Measurements from ENCODE around the gene EPHA6. TPM values are rescaled to one million over a fixed set of nuclear protein-coding genes. Genes with fewer than 3 reads are reported as not detected.
"Not testable (repeated sequence)": the region's sequence is repeated elsewhere in the genome, so short reads cannot be mapped to it uniquely, and the experiment has no call there.

The EPHA6 gene
- total RNA-seq, 1 donor from 2014 or later = not detected

- DNase-seq (ENCODE audit: low read depth) = no peak
- Histone ChIP-seq H3K4me3 (ENCODE audit: low read depth, low read length) (no peak overlapping the region), H3K36me3 (ENCODE audit: control insufficient read depth, insufficient read depth, low read length) (no peaks in the 10 kb centered on the region), H3K27me3 (ENCODE audit: control insufficient read depth, insufficient read depth, low read length) (no peaks in the 10 kb centered on the region)
- no peak for TF ChIP-seq CTCF (IDR thresholded peaks at IDR 0.05; ENCODE audit: insufficient read depth, low read length, poor library complexity, severe bottlenecking)
Measured at GRCh38 chr3:96869316-96869715, 54.9 kb downstream of the EPHA6 start.

- H3K27me3 ChIP-seq (ENCODE audit: control insufficient read depth, insufficient read depth, low read length) = no peaks in the 10 kb centered on the region
Measured at GRCh38 chr3:96877510-96877909, 63.1 kb downstream of the EPHA6 start.

GRCh38 chr3:96900031-96900430, 85.6 kb downstream of the EPHA6 start:
- TF ChIP-seq CTCF (IDR thresholded peaks at IDR 0.05; ENCODE audit: insufficient read depth, low read length, poor library complexity, severe bottlenecking) = no peak
- Histone ChIP-seq H3K36me3 (ENCODE audit: control insufficient read depth, insufficient read depth, low read length) (no peaks in the 10 kb centered on the region), H3K4me3 (ENCODE audit: low read depth, low read length) (no peak overlapping the region), H3K27me3 (ENCODE audit: control insufficient read depth, insufficient read depth, low read length) (no peaks in the 10 kb centered on the region)
- DNase-seq (ENCODE audit: low read depth) = no peak

More at GRCh38 chr3:96877510-96877909, 63.1 kb downstream of the EPHA6 start:
- TF ChIP-seq CTCF (IDR thresholded peaks at IDR 0.05; ENCODE audit: insufficient read depth, low read length, poor library complexity, severe bottlenecking) = no peak
- no peak for DNase-seq (ENCODE audit: low read depth)
- no peak overlapping the region for H3K4me3 ChIP-seq (ENCODE audit: low read depth, low read length)
- H3K36me3 ChIP-seq (ENCODE audit: control insufficient read depth, insufficient read depth, low read length) = no peaks in the 10 kb centered on the region

GRCh38 chr3:96900566-96900965, 86.2 kb downstream of the EPHA6 start:
- Histone ChIP-seq H3K4me3 (ENCODE audit: low read depth, low read length) (no peak overlapping the region), H3K36me3 (ENCODE audit: control insufficient read depth, insufficient read depth, low read length) (no peaks in the 10 kb centered on the region), H3K27me3 (ENCODE audit: control insufficient read depth, insufficient read depth, low read length) (no peaks in the 10 kb centered on the region)
- no peak for DNase-seq (ENCODE audit: low read depth)
- TF ChIP-seq CTCF (IDR thresholded peaks at IDR 0.05; ENCODE audit: insufficient read depth, low read length, poor library complexity, severe bottlenecking) = no peak

- no peak for DNase-seq (ENCODE audit: low read depth)
- no peak for TF ChIP-seq CTCF (IDR thresholded peaks at IDR 0.05; ENCODE audit: insufficient read depth, low read length, poor library complexity, severe bottlenecking)
- Histone ChIP-seq H3K36me3 (ENCODE audit: control insufficient read depth, insufficient read depth, low read length) (no peaks in the 10 kb centered on the region), H3K27me3 (ENCODE audit: control insufficient read depth, insufficient read depth, low read length) (no peaks in the 10 kb centered on the region), H3K4me3 (ENCODE audit: low read depth, low read length) (no peak overlapping the region)
Measured at GRCh38 chr3:96915445-96915844, 101.1 kb downstream of the EPHA6 start.

GRCh38 chr3:96931119-96931862, 116.9 kb downstream of the EPHA6 start:
- no peak for TF ChIP-seq CTCF (IDR thresholded peaks at IDR 0.05; ENCODE audit: insufficient read depth, low read length, poor library complexity, severe bottlenecking)
- no peak for DNase-seq (ENCODE audit: low read depth)
- Histone ChIP-seq H3K4me3 (ENCODE audit: low read depth, low read length) (no peak overlapping the region), H3K27me3 (ENCODE audit: control insufficient read depth, insufficient read depth, low read length) (no peaks in the 10 kb centered on the region), H3K36me3 (ENCODE audit: control insufficient read depth, insufficient read depth, low read length) (no peaks in the 10 kb centered on the region)

- H3K27me3 ChIP-seq (ENCODE audit: control insufficient read depth, insufficient read depth, low read length); H3K4me3 ChIP-seq (ENCODE audit: low read depth, low read length); DNase-seq (ENCODE audit: low read depth); H3K36me3 ChIP-seq (ENCODE audit: control insufficient read depth, insufficient read depth, low read length): not testable (repeated sequence)
Measured at GRCh38 chr3:96942131-96942530, 127.7 kb downstream of the EPHA6 start.
